GM21526 (cell line): ENCODE results near the gene TYMP.

Source experiments
- ATAC-seq: cut with Tn5 transposase; IDR thresholded peaks from one replicate; pipeline ENCODE4 v1.9.1; 2021; ENCODE audit warnings: moderate library complexity; ENCODE audit not compliant: unreplicated experiment, low FRiP score

The TYMP gene, protein sequence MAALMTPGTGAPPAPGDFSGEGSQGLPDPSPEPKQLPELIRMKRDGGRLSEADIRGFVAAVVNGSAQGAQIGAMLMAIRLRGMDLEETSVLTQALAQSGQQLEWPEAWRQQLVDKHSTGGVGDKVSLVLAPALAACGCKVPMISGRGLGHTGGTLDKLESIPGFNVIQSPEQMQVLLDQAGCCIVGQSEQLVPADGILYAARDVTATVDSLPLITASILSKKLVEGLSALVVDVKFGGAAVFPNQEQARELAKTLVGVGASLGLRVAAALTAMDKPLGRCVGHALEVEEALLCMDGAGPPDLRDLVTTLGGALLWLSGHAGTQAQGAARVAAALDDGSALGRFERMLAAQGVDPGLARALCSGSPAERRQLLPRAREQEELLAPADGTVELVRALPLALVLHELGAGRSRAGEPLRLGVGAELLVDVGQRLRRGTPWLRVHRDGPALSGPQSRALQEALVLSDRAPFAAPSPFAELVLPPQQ

DNA sequence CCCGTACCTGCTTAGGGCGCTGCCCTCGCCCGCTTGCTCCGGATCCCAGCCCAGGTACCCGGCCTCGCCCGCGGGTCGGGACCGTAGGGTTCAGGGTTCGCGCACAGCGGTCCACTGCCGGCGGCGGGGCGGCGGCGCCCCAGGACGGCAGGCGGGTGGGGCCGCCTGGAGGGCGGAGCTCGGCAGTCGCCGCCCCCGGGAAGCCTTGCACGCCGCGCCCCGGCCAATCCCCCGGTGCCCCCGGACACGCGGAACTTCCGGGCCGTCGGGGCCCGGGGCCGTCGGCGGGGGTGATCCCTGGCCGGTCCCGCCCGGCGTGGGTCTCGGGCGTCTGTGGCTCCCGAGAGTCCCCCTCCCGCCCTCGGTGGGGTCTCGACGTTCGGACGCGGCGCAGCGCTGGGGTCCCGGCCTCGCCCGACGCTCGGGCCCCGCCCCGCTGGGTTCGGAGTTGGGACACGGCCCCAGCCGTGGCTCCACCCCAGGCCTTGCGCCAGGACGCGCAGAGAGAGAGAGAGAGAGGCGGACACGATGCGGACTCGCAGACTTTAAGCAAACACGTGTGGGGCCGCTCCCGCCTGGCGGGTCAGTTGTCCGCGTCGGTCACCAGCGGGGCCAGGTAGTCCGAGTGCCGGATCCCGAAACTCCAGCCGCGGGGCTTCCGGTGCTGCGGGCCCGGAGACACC, at the start of gene TYMP:
Gene TYMP (minus strand): TSS at position 116 of the 683 bp plus-strand sequence. CDS start 303 bp downstream, outside the sequence.
- ATAC-seq: no peak

DNA sequence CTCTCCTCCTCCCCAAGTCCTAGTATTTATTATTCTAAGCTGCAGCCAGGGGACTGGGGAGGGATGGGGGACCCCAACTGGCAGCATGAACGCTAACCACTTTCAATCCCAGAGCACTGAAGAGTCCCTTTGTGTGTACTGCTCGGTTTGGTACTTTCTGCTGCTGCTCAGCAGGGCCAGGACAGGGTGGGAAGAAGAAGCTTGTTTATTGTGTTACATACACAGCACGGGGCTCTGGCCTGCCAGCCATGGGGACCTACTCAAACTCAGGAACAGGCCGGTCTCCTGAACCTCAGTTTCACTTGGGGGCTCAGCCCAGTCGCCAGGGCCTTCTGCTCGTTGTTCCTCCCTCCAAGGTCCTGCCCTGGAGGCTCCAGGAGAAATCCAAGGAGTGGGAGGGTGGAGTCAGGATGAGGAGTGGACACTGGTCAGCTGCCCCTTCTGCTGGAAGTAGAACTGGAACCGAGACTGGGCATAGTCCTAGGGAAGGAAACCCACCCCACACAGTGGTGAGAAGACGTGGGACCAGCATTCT, 49.0 kb upstream of the TYMP start:
- ATAC-seq: no peak

DNA sequence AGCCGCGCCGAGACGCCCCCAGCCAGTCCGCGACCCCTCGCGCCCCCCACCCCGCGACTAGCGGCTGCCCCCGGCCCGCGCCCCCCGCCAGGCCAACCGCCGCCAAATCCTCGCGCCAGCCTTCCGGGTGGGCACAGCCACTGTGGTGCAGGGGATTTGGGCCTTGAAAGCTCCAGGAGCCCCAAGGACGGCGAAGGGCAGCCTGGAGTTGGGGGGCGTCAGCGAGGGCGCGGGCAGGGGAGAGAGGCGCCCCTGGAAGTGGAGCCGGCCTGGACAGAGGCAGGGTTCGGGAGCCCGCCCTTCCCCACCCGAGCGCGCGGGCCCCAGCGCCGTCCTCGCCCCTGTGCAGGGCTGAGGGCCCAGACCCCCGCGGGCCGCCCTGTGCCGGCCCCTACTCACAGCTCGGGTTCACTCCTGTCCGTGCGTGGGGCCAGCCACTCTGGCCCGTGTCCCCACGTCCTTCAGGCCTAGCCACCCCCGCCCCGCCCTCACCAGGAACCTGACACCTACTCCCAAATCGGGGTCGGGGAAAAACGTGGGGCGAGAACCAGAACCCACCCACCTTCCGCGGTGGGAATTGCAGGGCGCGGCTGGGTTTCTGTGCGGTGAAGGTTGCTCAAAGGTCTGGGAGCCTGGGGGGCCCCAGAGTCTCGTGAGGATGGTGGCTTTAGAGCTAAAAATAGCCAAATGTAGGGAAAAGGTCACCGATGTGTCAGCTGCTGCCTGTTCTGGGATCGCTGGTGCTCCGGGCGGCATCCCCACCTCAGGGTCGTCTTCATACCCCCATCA, 48.4 kb upstream of the TYMP start, which contains the start of gene CPT1B:
Gene CPT1B (minus strand): TSS at position 441 of the 789 bp plus-strand sequence. CDS start 512 bp downstream, outside the sequence.
- ATAC-seq: no peak

DNA sequence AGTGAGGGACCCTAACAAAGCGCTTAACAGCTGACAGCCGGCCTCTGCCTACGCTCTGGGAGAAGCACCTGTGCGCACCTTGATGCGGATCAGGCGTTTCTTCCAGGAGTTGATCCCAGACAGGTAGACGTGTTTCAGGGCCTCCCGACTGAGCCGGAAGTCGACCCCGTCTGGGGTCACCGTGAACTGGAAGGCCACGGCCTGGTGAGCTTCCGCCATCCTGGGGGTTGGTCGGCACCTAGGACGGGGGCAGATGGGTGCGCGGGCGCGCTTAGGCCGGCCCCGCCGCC, 47.8 kb upstream of the TYMP start:
- ATAC-seq: no peak

DNA sequence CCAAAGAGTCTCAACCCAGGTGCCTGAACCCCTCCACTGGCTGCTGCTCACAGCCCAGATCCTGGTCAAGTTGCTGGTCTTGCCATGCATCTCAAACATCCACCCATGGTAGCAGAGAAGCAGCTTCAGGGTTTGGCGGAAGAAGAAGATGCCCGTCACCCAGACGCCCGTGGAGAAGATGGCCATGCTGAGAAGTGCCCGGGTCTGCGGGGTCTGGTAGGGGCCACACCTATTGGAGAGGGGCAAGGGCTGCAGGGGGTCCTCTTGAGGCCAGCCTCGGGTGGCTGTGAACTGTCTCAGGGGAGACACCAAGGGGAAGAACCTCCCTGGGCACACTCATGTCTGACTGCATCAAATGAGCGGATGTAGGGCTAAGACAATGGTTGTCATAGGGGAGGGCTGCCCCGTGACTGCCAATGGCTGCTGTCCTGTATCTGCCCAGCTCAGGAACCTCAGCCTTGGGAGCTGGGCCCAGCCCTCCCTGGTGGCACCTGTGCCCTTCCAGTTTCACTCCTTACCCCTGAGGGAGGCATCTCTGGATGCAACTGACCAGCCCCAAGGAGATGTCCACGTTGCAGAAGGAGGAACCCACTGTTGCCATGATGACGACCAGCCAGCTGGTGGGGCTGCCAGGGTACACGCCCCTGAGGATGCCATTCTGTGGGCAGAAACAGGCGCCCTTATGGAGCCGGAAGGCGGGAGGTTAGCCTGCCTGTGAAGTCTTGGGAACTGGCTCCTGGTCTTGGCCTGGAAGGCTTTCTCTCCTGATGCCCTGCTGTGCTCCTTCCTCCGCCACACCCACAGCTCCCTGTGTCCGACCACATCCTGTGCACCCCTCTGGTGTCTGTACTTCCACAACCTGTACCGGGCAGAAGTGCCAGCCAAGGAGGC, 47.2 kb upstream of the TYMP start:
- ATAC-seq: no peak

DNA sequence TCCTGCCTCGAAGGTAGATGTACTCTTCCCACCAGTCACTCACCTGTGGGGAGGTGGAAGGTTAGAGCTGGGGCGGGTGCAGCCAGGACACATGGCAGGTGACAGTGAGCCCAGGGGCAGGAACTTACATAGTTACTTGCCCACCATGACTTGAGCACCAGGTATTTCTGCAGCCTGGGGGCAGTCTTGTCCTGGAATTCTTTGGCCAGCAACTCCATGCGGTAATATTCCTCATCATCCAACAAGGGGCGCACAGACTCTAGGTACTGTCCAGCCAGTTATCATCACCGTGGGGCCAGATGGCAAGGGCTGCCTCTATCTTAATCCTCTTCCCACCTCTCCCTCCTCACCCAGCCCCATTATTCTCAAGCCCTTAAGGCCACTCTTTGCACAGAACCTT, 46.3 kb upstream of the TYMP start:
- no peak for ATAC-seq

DNA sequence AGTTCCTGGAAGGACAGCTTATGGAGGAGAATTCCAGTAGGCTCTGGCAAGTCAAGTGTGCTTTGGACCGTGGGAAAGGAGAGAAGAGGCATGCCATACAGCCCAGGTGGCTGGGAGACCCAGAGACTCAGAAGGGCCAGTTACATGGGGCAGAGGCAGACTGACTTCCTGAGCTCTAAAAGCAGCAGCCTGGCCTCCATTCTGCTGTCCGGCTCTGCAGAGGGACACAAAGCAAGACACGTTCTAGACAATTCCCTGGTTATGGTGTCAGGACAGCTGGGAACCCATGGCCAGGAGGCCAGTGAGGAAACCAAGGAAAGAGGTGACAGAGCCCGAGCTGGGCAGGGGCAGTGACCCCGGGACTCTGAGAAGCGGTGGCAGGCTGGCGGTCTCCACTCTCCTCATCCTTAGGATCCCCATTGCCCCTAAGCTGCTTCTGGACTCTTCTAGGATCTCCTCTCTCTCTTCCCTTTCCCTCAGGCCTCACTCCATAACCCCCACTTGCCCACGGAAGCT, 45.7 kb upstream of the TYMP start:
- no peak for ATAC-seq

DNA sequence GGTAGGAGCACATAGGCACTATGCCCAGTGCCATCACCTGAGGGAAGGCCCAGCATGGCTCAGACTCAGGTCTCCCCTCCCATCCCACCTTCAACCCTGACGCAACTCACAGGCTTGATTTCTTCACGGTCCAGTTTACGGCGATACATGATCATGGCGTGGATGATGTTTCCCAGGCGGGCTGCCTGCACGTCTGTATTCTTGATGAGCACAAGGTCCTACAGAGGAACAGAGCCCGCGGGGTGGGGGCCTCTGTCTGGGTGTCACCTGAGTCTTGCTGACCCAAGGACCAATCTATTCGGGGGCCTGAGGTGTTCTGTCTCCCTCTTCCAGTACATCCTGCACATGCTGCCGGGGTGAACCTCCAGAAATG, 44.6 kb upstream of the TYMP start:
- ATAC-seq: no peak

DNA sequence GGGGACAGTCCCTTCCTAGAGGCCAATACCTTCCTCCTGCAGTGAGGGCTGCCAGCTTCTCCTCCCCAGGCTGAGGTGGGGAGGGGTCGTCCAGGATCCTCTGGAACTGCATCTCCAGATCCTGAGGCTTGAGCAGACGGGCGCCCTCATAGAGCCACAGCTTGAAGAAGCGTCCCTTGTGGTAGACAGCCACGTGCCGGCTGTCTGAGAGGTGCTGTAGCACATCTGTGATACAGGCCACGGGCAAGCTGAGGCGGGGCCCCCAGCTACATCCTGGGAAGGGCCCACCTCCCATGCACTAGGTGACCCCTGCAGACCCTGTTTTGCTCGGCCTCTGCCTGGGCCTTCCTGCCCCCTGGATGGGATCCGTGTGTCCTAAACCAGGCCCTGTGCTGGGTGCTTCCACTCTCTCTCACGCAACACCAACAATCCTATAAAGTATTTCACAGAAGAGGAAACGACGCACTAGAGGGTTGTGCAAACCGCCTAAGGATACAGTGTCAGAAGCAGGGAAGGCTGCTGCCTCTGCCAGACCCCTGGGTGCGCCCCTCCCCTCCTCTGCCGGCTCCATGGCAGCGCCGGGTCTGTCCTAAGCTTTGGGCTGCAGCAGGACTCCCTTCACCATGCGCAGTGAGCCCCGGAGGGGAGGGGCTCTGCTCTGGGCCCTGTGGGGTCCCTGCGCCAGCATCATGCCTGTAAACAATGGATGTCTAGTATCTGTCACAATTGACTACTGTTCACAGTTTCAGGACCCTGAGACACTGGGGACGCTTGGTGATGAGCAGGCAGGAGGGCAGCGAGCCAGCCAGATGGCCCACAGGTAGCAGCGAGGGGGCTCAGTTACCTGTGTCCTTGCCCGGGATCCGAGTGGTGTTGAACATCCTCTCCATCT, 43.9 kb upstream of the TYMP start:
- ATAC-seq: no peak

DNA sequence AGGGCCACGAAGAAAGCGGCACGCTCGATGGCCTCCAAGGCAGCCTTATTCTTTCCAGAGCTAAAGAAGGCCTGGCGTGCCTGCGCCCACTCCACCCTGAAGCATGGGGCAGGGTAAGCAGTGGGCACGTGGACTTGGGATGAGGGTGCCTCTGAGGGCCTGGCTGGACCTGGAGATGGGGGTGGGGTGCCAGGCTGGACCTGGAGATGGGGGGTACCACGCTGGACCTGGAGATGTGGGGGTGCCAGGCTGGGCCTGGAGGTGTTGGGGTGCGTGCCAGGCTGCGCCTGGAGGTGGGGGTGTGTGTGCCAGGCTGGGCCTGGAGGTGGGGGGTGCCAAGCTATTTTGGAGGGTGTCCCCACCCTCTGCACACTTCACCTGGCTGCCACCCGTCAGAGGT, 43.2 kb upstream of the TYMP start:
- no peak for ATAC-seq

DNA sequence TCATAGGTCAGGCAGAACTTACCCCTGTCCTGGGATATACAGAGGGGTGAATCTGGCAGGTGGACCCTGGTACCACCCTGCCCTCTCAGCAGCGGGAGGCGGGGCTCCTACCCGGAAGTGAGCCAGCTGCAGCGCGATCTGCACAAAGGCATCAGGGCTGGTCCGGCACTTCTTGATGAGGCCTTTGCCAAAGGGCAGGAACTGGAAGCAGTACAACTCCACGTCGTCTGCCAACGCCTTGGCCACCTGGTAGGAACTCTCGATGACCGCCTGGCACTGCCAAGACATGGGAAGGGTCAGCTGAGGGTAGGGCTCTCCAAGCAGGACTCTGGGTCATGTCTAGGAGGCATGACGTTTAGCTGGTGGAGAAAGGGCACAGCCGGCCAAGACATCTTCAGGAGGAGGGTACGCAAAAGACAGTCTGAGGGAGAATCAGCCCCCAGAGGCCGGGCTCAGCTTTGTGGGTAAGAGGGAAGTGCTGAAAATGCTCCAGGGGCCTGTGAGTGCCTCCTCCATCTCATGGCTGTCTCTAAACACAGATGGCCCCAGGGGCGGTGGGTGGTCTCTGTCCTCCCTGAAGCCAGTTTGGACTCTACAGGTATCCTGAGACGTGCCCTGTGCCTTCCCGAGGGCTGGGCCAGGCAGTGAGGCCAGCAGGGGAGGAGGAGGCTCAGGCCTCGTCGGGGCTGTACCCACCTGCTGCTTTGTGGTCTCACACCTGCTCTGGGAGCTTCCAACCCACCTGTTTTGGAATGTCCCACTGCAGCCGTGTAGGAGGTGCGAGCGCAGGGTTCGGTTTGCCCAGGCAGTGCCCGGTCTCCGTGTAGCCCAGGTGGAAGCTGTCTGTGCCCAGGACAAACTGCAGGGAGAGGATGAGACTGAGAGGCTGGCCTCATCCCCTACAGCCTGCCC, 41.7 kb upstream of the TYMP start:
- no peak for ATAC-seq

DNA sequence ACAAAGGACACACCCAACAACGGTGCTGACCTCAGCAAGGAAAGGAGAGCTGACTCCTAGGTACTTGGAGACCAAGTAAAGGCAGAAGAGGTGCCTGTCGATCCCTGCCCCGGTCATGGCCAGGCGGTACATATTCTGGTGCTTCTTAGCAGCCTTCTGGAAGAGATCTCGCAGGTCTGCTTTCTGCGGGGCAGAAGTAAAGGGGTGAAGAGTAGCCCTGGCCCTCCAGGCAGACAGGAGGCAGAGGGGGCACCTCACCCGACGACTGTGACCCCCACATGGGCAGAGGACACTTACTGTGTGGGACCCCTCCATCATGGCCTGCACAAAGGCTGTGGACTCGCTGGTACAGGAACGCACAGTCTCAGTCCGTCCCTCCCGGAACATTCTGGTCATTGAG, 41.0 kb upstream of the TYMP start:
- ATAC-seq: no peak

DNA sequence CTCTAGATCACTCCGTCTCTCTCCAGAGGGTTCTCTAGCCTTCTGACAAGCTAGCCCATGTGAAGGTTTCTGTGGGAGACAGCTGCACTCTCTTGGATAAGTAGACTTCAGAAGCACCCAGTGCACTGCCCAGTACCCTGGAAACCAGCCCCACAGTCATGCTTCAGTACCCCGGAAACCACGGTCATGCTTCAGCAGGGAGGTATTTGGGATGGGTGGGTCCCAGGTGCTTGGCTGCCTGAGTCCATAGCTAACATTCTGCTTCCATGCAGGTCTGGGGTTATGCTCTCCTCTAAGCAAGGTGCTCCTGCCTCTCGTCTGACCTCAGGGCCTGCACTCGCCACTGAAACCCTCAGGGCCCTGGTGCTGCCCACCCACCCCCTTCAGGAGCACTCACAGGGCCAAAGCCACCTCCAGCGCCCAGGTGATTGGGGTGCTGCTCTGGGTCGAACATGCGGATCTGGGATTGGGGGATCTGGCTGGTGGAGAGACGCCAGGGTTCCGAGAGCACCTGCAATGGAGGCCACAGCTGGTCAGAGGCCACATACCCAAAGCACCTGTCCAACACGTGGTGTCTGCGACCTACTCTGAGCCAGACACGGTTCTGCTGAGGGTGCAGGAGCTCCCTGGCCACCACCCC, 40.2 kb upstream of the TYMP start:
- no peak for ATAC-seq

DNA sequence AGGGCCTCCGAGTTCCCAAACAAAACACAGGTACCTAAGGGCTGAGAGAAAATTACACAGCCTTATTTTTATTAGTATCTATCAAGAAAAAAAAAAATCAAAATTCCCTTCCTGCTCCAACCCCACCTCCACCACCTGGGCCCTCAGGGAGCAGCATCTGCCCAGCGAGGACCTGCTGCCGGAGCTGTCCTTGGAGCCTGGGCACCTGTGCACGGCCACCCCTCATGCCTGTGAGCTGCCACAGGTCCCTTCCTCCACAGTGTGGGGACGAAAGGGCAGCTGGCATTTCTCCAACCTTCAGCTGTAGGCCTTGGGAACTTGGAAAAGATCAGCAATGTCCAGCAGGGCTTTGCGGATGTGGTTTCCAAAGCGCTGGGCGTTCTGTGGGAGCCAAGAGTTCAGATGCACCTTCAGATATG, 39.2 kb upstream of the TYMP start:
- no peak for ATAC-seq

DNA sequence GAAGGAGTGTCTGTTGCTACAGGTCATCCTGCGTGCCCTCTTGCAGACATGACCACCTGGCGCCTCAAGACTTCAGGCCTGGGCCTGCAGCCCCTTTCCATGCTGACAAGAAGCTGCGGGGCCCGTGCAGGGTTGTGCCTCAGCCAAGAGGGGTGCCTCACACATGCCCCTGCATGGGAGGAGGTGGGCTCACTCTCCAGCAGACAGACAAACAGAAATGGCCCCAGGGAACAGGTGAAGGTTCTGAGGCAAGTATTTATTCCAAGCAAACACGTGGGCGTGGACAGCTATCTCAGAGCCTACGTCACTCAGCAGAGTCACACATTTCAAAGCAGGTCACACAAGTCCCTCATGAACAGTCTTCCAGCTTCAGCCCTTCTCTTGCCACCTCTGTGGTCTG, 38.8 kb upstream of the TYMP start:
- ATAC-seq: no peak

DNA sequence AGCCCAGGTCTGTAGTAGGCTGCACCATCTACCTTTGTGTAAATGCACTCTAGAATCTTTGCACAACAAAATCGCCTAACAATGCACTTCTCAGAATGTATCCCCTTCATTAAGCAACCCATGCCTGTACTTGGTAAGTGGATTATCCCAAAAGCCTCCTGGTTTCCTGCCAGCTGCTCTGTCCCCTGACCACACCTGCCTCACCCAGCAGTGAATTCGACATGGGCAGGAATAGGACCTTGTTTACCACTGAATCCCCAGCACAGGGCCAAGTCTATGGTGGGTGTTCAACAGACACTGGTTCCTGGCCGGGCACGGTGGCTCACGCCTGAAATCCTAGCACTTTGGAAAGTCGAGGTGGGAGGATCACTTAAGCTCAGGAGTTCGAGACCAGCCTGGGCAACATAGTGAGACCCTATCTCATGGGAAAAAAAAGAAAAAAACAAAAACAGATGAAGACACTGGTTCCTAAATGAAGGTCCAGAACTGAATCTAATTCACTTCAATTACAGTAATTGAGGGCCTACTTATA, 38.0 kb upstream of the TYMP start:
- ATAC-seq: no peak

DNA sequence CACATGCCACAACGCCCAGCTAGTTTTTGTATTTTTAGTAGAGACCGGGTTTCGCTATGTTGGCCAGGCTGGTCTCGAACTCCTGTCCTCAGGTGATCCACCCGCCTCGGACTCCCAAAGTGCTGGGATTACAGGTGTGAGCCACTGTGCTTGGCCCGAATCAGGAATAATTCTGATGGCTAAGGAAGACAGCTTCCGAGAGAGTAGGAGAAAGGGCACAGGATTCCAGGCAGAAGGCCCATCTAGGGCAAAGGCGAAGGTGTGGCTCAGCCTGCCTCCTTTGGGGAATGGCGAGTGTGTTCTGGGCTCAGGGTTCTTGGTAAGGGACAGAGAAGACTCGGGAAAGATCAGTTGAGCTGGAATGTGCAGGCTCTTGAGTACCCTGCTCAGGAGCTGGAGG, 34.5 kb upstream of the TYMP start:
- no peak for ATAC-seq
